NCI-H1417 treated with DMSO at 0.1 percent for 48 hours (cell line): ENCODE results near the gene SUGT1.
"Not testable (repeated sequence)": the region's sequence is repeated elsewhere in the genome, so short reads cannot be mapped to it uniquely, and the experiment has no call there.

ENCODE experiments used
- DNase-seq: peaks from one replicate; lab custom pipeline; 2025; lab: John Stamatoyannopoulos, UW

Gene SUGT1

GRCh38 chr13:52652196-52652979 is at the start of gene SUGT1:
Gene SUGT1 (plus strand): TSS chr13:52652836. CDS start chr13:52652921, 85 bp downstream.
- peak; percentile 100 for DNase-seq

- DNase-seq = not testable (repeated sequence)
Measured at GRCh38 chr13:52603316-52603715, 49.3 kb upstream of the SUGT1 start.

- not testable (repeated sequence) for DNase-seq
Measured at GRCh38 chr13:52606126-52606525, 46.5 kb upstream of the SUGT1 start.

GRCh38 chr13:52606795-52607194 is 45.8 kb upstream of the SUGT1 start:
- DNase-seq = not testable (repeated sequence)

GRCh38 chr13:52608184-52608583 is 44.5 kb upstream of the SUGT1 start:
- DNase-seq = not testable (repeated sequence)

- not testable (repeated sequence) for DNase-seq
Measured at GRCh38 chr13:52609013-52609606, 43.5 kb upstream of the SUGT1 start.

- DNase-seq = not testable (repeated sequence)
Measured at GRCh38 chr13:52610158-52610557, 42.5 kb upstream of the SUGT1 start.

- DNase-seq = no peak
Measured at GRCh38 chr13:52615134-52615801, 37.4 kb upstream of the SUGT1 start.

GRCh38 chr13:52615812-52616211 is 36.8 kb upstream of the SUGT1 start:
- DNase-seq = no peak

- DNase-seq = peak; percentile 77
Measured at GRCh38 chr13:52617070-52618060, 35.3 kb upstream of the SUGT1 start.

GRCh38 chr13:52631083-52631690 is 21.4 kb upstream of the SUGT1 start:
- DNase-seq = not testable (repeated sequence)

GRCh38 chr13:52638666-52639328 is 13.8 kb upstream of the SUGT1 start:
- DNase-seq = no peak

GRCh38 chr13:52642131-52642530 is 10.5 kb upstream of the SUGT1 start, which contains the start of gene HNRNPA1L2:
Gene HNRNPA1L2 (plus strand): TSS chr13:52642431. CDS start chr13:52642493, 62 bp downstream.
- no peak for DNase-seq

- DNase-seq = no peak
Measured at GRCh38 chr13:52644108-52644507, 8.5 kb upstream of the SUGT1 start.

GRCh38 chr13:52646967-52647366 is 5.7 kb upstream of the SUGT1 start:
- DNase-seq = no peak

GRCh38 chr13:52650731-52651130 is 1.9 kb upstream of the SUGT1 start:
- DNase-seq = no peak

GRCh38 chr13:52651897-52652195 is 790 bp upstream of the SUGT1 start:
- peak; percentile 92 for DNase-seq

GRCh38 chr13:52652980-52653303 is 306 bp downstream of the SUGT1 start:
- no peak for DNase-seq

GRCh38 chr13:52659340-52659739 is 6.7 kb downstream of the SUGT1 start:
- DNase-seq = no peak

GRCh38 chr13:52664272-52664671 is 11.6 kb downstream of the SUGT1 start:
- no peak for DNase-seq

- no peak for DNase-seq
Measured at GRCh38 chr13:52665325-52665724, 12.7 kb downstream of the SUGT1 start.
